ENCODE data around the gene ATXN1.
"Not testable (repeated sequence)": the region's sequence is repeated elsewhere in the genome, so short reads cannot be mapped to it uniquely, and the experiment has no call there.

The ATXN1 gene

DNA sequence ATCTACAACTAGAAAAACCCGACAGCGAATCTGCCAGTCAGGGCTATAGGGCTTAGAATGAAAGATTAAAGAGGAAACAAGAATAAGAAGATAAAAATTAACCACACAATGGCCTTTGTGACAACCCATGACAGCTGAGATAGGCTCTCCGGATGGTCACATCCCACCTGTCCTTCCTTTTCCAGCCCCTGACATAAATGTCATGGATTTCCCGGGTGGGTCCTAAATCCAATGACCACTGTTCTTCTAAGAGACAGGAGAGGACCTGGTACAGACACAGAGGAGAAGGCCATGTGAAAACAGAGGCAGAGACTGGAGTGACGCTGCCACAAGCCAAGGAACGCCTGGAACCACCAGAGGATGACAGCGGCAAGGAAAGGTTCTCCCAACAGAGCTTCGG, 41.8 kb downstream of the ATXN1 start:
- no peak for DNase-seq (ENCODE audit: low spot score)

DNA sequence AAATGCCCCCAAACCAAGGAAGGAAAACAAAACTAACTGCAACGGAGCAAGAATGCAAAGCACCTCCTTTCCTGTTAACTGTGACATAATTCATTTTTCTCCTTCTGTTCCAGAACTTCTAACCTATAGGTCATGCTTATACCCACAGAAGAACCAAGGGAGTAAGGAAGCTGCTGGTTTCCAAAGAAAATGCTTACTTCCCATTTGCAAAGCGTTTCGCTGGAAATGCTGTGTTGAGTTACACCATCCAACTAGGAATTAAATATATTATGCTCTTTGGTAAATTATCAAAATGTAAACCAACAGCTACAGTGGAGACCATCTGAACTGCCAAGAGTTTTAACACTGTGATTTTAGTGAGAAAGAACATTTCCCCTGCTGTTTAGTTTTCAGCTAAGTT, 42.9 kb downstream of the ATXN1 start:
- no peak for DNase-seq (ENCODE audit: low spot score)

DNA sequence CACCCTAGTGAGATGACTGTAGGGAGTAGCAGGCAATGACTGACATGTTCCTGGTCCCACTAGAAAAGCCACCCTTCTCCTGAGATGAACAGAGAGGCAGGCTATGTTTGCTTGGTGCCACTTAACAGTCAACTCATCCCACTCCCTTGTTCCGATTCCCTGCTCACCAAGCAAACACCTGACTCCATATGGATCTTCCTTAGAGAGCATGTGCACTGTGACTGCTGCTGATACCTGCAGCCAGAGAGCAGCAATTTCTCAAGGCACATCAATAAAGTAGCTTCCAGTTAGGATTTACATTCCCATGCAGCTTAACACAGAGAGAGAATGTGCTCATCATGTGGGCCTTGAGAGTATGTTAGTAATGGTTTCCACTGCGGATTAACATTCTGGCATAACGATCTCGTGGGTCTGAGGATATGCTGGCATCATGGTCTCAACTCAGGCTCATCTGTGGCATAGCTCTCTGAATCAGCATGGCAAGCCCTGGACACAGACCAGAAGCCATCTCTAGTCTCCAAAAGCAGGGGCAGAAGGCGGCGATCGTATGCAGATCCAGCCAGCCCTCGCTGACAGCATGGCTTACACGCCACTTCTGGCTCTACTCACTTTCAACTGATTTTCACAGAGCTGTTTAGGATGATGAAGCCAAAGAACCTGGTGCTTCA, 43.9 kb downstream of the ATXN1 start:
- DNase-seq (ENCODE audit: low spot score) = no peak

DNA sequence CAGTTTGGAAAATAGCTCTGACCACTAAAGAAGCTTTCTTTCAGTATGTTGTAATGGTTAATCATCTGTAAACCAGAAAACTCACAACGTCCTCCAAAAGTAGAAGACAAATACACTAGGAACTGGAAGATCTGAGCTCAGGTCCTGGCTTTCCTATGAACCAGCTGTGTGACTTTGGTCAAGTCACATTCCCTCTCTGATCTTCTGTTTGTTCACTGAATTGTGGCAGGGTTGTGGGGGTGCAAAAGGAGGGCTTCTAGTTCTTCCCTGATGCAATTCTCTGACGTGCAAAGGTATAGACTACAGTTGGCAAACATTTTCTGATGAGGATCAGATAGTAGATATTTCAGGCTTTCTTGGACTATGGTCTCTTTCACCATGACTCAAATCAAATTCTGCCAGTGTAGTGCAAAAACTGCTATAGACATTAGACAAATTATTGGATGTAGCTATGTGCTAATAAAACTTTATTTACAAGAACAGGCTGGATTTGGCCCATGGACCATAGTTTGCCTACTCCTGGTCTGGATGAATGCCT, 44.9 kb downstream of the ATXN1 start:
- no peak for DNase-seq (ENCODE audit: low spot score)

DNA sequence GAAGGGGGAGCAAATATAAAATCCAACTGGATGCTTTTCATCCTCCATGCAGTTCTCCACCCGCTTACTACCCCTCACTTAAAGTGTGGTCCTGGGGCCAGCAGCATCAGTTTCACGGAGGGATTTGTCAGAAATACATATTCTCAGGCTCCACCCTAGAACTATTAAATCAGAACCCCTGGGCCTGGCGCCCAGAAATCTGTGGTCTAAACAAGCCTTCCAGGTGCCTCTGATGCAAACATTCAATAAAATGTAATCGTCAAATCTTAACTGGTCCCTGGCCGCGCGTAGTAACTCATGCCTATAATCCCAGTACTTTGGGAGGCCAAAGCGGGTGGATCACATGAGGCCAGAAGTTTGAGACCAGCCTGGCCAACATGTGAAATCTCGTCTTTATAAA, 47.7 kb downstream of the ATXN1 start:
- DNase-seq (ENCODE audit: low spot score) = no peak

DNA sequence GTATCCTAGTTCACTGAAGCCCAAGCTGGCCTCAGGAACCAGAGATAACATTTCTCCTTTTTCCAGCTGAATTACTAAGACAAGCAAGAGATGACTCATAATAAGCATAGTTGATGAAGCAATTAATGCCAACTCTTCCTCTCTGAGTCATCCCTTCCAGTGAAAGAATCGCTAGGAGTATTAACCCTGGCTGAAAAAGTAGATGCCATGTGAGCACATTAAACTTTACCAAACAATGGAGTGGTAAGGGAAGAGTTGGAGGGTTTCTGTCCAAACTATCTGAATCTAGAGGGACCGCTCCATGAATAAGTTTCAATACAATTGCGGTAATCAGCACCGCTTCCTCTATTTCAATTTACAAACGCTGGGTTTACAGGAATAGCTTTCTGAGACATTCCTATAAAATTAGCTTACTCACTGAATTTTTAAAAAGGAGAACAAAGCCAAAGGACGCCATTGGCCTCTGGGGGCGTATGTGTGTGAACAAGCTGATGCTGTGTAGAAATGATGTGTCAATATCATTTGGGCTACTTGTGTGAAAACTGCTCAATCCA, 48.3 kb downstream of the ATXN1 start:
- DNase-seq (ENCODE audit: low spot score) = peak; percentile 14

DNA sequence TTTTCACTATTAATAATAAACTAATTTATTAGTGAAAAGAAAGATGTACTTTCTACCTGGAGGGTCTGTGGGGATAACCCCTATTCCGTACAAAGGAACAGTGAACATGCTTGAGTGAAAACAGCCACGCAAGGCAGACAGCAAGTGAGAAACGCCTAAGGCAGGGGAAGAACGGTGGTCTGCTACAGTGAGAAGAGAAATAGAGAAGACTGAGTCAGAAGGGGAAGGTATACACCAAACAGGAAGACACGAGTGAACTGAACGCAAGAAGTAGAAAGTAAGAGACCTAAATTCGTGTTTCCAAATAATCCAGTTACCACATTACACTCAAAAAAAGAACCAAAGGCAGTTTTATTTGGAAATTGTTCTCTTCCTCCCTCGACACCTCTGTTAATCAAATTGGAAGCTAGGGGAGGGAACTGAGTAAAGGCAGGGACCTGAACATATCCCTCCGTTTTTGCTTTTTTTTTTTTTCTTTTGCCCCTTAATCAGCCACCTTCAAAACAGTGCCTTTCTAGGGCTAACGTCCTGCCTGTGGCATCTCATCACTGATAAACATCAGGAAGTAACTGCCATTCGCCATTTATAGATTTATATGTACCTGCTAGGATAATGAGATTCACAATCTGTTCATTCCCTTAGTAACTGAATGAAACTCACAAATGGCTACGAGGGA, 48.9 kb downstream of the ATXN1 start:
- DNase-seq (ENCODE audit: low spot score) = no peak

DNA sequence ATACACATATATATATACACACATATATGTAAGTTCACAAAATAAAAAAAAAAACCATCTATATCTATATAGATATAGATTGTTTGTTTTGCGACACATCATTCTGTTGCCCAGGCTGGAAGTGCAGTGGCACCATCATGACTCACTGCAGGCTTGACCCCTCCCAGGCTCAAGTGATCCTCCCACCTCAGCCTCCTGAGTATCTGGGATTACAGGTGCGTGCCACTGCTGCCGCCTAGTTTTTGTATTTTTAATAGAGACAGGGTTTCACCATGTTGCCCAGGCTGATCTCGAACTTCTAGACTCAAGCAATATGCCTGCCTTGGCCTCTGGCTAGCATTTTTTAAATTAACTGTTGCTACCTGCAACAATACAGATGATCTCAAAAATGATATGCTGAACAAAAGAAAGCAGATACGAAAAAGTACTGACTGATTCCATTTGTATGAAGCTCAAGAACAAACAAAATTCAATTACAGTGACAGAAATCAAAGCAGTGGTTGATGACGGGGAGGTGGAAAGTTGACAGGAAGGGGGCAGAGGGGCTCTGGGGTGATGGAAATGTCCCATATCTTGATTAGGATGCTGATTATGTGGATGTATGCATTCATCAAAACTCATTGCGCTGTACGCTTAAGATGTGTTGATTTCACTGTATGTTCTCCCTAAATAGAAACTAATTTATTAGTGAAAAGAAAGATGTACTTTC, 49.6 kb downstream of the ATXN1 start:
- DNase-seq (ENCODE audit: low spot score) = no peak

DNA sequence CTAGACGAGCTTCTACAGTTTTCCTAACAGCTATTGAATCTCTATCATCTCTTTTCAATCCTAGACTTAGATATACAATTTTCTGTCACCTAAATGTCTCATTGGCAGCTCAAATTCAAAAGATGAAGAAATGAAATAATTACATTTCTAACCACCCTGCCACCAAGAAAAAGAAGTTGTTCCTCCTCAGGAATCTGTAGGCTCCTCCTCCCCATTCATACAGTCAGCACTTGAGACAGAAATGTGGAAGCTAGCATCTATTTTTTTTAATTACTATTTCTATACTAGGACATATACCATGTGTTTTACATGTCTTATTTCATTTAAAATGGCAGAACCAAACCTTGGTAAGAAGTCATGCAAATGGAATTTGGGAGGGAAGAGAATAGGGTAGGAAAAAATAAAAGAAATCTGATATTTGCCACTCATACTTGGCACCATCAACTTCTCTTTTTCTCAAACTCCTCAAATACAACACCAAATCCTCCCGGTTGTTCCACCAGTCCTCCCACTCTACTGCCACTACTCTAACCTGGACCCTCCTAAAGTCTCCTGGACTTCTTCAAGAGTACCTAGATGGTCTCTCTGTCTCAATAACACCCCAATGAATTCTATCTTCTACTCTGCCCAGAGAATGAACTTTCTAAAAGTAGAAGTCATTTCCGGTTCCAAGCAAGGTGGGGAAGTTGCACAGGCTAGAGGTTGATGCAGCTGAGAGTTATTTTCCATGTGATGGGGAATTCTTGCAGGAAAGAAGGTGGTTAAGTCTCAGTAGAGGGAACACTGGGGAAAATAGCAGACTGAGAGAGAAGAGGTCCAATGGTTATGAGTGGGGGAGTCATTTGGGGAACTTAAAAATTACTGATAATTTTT, 54.1 kb downstream of the ATXN1 start:
- no peak for DNase-seq (ENCODE audit: low spot score)

DNA sequence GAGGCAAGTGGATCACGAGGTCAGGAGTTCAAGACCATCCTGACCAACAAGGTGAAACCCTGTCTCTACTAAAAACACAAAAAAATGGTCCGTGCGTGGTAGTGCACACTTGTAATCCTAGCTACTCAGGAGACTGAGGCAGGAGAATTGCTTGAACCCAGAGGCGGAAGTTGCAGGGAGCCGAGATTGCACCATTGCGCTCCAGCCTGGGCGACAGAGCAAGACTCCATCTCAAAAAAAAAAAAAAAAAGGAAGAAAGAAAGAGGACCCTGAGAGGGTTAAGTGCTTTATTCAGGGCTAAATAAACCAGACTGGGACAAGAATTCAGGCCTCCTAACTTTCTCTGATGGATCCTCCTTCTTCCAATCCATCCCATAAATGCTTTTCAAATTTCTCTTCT, 54.8 kb downstream of the ATXN1 start:
- DNase-seq (ENCODE audit: low spot score) = not testable (repeated sequence)

DNA sequence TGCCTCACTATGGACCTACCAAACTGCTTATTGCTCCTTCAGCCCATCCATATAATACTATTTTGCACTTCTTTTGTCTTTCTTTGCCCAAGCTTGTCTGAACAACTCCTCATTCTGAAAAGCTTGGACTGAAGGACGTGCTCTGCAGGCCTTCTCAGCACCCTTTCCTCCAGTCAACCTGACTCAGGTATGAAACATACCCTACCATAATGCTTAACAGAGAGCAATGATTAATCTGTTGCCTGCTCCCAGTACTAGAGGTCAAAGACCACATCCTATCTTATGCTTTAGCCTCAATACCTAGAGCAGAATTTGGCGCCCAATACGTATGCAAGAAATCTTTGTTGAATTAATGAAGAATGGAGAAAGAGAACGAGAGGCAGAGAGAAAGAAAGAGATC, 55.2 kb downstream of the ATXN1 start:
- DNase-seq (ENCODE audit: low spot score) = no peak

DNA sequence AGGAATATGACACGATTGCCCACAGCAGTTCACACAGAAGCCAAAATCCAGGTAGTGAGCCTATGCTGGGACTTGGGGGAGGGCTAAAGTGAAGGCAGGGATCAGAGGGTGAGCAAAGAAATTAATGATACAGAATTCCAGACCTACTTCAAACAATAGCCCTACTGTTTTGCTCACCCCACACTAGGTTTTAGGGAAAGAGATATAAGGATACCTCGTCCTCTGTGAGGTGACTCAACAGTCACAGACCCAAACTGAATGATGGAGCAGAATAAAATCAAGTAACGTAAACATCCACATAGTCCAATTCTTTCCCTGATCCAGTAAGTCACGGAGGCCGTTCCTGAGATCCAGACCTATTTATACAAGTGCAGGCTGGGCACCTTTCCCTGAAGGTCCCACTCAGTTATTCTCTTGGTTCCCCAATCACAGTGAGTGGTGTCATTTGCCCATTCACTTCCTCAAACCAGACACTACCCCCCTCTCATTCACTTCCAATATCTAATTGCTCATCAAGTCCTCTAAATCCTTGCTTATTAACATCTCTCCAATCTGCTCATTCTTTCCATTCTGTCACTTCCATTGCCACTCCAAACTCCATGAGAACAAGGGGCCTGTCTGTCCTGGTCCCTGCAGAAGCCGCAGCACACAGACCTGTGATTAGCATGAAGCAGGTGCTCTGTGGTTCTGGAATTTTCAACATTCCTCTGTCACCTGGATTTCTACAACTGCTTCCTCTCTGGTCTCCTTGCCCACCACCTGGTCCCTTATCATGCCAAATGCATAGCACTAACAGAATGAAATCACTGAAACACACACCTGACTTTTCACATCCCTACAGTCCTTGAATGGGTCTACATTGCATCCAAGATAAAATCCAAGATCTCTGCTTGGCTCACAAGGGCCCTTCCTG, 55.9 kb downstream of the ATXN1 start:
- DNase-seq (ENCODE audit: low spot score) = no peak

DNA sequence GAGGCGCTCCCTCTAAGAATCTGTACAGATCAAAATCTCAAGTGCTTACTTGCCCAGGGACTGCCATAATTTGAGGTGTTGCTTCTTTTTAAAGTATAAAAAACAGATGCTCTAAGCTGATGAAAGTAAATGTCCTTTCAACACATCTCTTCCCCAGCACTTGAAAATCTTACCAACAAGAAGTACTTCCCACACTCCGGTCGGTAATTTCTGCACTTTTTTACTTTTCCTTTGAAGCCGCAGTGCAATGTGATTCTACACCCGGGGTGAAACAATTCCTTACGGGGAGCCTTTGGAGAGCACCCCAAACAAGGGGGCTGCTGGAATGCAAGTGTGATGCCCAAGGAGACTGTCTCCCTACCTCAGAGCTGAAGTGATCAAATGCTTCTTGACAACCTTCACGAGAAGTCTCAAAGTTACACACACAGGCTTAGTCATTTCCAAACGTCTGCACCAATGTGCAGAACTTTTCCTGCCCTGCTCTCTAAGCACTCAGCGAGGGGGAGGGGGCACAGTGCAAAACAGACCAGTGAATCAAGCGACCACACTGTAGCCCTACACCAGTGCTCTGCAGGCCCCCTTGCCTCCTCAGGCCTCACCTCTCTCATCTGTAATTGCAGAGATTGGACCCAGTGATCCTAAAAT, 56.7 kb downstream of the ATXN1 start:
- DNase-seq (ENCODE audit: low spot score) = no peak

DNA sequence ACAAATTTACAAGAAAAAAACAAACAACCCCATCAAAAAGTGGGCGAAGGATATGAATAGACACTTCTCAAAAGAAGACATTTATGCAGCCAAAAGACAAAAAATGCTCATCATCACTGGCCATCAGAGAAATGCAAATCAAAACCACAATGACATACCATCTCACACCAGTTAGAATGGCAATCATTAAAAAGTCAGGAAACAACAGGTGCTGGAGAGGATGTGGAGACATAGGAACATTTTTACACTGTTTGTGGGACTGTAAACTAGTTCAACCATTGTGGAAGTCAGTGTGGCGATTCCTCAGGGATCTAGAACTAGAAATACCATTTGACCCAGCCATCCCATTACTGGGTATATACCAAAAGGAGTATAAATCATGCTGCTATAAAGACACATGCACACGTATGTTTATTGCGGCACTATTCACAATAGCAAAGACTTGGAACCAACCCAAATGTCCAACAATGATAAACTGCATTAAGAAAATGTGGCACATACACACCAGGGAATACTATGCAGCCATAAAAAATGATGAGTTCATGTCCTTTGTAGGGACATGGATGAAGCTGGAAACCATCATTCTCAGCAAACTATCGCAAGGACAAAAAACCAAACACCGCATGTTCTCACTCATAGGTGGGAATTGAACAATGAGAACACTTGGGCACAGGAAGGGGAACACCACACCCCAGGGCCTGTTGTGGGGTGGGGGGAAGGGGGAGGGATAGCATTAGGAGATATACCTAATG, 58.5 kb downstream of the ATXN1 start:
- not testable (repeated sequence) for DNase-seq (ENCODE audit: low spot score)

DNA sequence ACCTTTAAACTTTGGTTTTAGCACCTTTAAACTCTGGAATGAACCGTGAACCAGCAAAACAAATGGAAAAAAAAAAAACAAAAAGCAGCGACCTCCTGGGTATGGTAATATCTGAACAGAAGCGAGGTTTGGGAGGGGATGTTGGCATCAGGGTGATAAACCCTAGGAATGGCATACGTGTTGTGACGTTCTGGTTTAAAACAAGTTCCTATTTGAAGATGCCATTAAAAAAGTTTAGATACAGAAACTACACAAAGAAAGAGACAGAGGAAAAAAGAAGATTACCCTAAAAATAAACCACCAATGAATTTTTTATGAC, 60.4 kb downstream of the ATXN1 start:
- no peak for DNase-seq (ENCODE audit: low spot score)

DNA sequence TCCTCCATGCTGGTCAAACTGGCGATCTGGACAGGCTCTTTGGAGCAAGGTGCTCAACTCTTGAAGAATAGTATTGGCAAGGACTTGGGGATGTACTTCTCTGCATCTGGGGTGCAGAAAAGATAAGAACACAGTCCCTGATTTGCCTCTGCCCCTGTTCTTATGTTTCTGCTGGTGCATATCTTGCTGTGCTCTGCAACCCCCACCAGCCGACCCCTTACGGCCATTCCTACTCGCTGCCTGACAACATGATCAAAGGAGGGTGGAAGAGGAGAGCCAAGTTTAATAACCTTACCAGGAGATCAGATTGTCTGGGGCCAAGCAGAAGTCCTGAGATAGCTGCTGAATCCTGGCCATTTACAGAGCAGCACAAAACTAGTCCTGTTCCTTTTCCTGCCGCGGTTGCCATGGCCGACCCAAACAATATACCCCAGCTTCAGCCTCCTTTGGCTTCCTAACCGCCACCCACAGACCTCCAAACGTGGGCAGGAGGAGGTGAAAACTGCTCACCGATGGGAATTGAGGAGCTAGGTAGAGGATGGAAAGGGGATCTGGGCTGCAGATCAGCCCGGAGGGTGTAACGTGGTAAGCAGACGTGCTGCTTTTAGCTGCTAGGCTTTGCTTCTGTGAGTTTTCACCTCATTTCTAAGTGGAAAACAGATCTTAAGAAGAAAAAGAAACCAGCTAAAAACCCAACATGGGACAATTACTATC, 60.9 kb downstream of the ATXN1 start:
- DNase-seq (ENCODE audit: low spot score) = no peak

DNA sequence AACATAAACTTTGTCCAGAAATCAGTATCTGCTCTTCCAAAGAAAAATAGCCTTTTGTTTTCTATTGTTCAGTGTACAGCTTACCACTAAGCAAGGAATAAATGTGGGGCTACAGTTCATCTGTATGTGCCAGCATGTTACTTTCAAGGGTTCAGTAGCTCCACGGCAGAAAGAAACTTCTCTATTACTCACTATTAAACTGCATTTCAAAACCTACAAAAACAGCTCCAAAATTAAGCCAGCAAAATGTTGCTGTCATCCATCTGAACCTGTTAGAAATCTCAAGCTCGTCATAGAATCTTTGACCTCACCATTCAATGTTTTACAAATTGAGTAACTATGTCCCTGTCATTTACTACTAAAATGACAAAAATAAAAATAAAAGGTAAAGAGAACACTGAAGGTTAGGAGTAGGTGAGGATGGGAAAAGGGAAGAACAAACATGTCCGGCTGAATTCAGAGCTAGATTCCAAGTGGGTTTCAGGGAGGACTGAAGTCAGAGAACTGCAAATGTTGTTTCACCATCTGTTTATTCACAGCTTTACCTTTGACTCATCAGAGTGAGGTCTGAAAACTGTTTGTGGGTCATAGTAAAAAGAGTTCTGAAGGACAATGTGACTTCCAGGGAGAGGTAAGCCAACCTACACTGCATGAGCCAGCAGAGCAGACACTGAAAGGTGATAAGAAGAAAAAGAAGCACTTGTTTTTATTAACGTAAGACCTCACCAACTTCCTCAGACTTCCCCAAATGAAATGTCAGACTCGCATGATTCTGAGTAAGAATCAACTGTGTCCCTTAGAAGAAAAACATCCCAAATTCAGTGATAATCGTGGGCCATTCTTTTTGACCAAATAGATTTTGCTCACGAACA, 62.0 kb downstream of the ATXN1 start:
- DNase-seq (ENCODE audit: low spot score) = no peak

DNA sequence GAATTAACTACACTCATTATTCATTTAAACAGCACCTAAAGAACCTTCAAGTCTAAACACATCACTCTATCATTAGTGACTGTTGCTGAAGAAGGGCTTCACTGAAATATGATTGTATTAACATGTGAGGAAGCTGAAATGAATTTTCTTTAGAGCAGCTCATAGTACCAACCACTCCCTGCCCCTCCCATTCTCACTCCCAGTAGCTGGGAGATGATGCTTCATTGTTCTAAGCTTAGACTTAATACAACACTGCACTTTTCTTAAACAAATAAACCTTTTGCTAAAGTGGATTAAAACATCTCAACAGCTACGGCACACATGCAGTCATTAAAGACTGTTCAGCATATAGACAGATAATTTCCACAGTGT, 63.1 kb downstream of the ATXN1 start:
- DNase-seq (ENCODE audit: low spot score) = no peak

Data from hepatic stellate cell (primary cell).